ENCODE measurements around the gene PRSS2. TPM values are rescaled to one million over a fixed set of nuclear protein-coding genes. Genes with fewer than 3 reads are reported as not detected.

PRSS2 gene
- total RNA-seq, 1 donor from 2014 or later, result not detected

GRCh38 chr7:142806957-142807356 is 36.2 kb downstream of the PRSS2 start:
- ATAC-seq, result no peak
- no peaks in the 10 kb centered on the region for H3K9me3 ChIP-seq
- no peaks in the 10 kb centered on the region for H3K36me3 ChIP-seq
- H3K4me3 ChIP-seq, result no peak overlapping the region
- H3K27ac ChIP-seq, result peak overlapping the region; percentile 36
- H3K4me1 ChIP-seq, result no peaks in the 10 kb centered on the region
- peaks cover 8% of the 10 kb centered on the region for H3K27me3 ChIP-seq (ENCODE audit: low read depth)
- no peak for TF ChIP-seq CTCF (IDR thresholded peaks at IDR 0.05)
- intact Hi-C loops (cut with DNase I), result no loop called here
- no peak for DNase-seq

- no peak for ATAC-seq
- intact Hi-C loops (cut with DNase I), result no loop called here
- Histone ChIP-seq H3K4me3 (no peak overlapping the region), H3K9me3 (no peaks in the 10 kb centered on the region), H3K36me3 (no peaks in the 10 kb centered on the region), H3K27me3 (ENCODE audit: low read depth) (peaks cover 12% of the 10 kb centered on the region), H3K27ac (peak overlapping the region; percentile 53), H3K4me1 (no peaks in the 10 kb centered on the region)
- DNase-seq, result no peak
- no peak for TF ChIP-seq CTCF (IDR thresholded peaks at IDR 0.05)
Measured at GRCh38 chr7:142807855-142808460, 37.2 kb downstream of the PRSS2 start.

GRCh38 chr7:142808461-142808801 is 37.7 kb downstream of the PRSS2 start:
- Histone ChIP-seq H3K9me3 (no peaks in the 10 kb centered on the region), H3K27me3 (ENCODE audit: low read depth) (peaks cover 12% of the 10 kb centered on the region), H3K27ac (peak overlapping the region; percentile 53), H3K4me1 (no peaks in the 10 kb centered on the region), H3K36me3 (no peaks in the 10 kb centered on the region), H3K4me3 (no peak overlapping the region)
- peak; percentile 16 to 22 for ATAC-seq
- TF ChIP-seq CTCF (IDR thresholded peaks at IDR 0.05), result no peak
- no peak for DNase-seq
- intact Hi-C loops (cut with DNase I), result no loop called here

- DNase-seq (peak; percentile 60), ATAC-seq (peak; percentile 78 to 82)
- intact Hi-C loops (cut with DNase I), result no loop called here
- Histone ChIP-seq H3K9me3 (no peaks in the 10 kb centered on the region), H3K27me3 (ENCODE audit: low read depth) (peaks cover 15% of the 10 kb centered on the region), H3K4me3 (no peak overlapping the region), H3K4me1 (no peaks in the 10 kb centered on the region), H3K27ac (peak overlapping the region; percentile 53), H3K36me3 (no peaks in the 10 kb centered on the region)
- TF ChIP-seq CTCF (IDR thresholded peaks at IDR 0.05), result no peak
Measured at GRCh38 chr7:142808802-142809583, 38.2 kb downstream of the PRSS2 start.

GRCh38 chr7:142809671-142810070 is 38.9 kb downstream of the PRSS2 start:
- DNase-seq (no peak), ATAC-seq (no peak)
- Histone ChIP-seq H3K4me3 (no peak overlapping the region), H3K27ac (peak overlapping the region; percentile 46), H3K4me1 (no peaks in the 10 kb centered on the region), H3K36me3 (no peaks in the 10 kb centered on the region), H3K27me3 (ENCODE audit: low read depth) (peaks cover 15% of the 10 kb centered on the region), H3K9me3 (no peaks in the 10 kb centered on the region)
- TF ChIP-seq CTCF (IDR thresholded peaks at IDR 0.05), result no peak
- intact Hi-C loops (cut with DNase I), result no loop called here

Data from lower lobe of right lung (tissue), 2 donors.